ENCODE data around the gene PTPRE. TPM values are rescaled to one million over a fixed set of nuclear protein-coding genes. Genes with fewer than 3 reads are reported as not detected.

PTPRE gene
- total and polyA plus RNA-seq, 4 donors = 1.5 to 12.5 (median 3.7) TPM

DNA sequence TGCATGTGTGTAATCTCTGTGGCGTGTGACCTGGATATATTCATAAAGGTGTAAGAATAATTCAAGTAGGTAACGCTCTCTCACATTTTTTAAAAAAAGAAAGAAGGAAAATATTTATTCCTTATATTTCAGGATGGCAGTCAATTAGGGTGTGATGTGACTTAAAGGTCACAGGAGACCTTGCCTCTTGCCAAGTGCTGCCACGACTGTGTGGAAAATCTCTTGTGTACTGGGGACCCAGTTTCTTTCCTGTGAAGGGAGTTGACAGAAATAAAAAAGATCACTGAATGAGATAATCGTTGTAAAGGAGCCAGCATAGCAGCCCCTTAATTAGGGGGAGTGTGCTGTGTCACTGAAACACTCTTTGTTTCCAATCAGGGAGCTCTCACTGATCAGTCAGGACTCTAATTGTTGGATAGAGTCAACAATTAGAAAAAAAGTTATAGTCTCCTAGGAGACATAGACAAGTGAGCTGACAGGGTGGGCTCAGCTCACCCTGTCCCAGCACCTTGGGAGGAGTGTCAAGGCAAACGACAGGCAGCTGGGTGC, 31.1 kb downstream of the PTPRE start:
- Histone ChIP-seq H3K4me1 (ENCODE audit: control insufficient read depth in 4 of 4, insufficient read depth in 4 of 4, low read length in 3 of 4) (no peaks in the 10 kb centered on the region), H3K36me3 (ENCODE audit: control insufficient read depth in 4 of 4, insufficient read depth in 3 of 4, low read depth in 1 of 4, low read length in 3 of 4) (no peaks in the 10 kb centered on the region), H3K27me3 (ENCODE audit: control insufficient read depth in 4 of 4, insufficient read depth in 4 of 4, low read length in 3 of 4) (peaks cover 0 to 3% (median 0%) of the 10 kb centered on the region in 4 donors), H3K9ac (ENCODE audit: low read depth in 1 of 2, low read length in 2 of 2) (no peak overlapping the region), H3K27ac (ENCODE audit: low read depth in 1 of 2, low read length in 2 of 2) (no peak overlapping the region), H3K4me3 (ENCODE audit: low read depth in 1 of 3, low read length in 3 of 3) (no peak overlapping the region), H3K9me3 (ENCODE audit: control insufficient read depth in 4 of 4, low read length in 3 of 4) (no peaks in the 10 kb centered on the region)
- 64% methylated on average over 5 of the region's 5 CpGs for WGBS
- TF ChIP-seq, protein P1, sequence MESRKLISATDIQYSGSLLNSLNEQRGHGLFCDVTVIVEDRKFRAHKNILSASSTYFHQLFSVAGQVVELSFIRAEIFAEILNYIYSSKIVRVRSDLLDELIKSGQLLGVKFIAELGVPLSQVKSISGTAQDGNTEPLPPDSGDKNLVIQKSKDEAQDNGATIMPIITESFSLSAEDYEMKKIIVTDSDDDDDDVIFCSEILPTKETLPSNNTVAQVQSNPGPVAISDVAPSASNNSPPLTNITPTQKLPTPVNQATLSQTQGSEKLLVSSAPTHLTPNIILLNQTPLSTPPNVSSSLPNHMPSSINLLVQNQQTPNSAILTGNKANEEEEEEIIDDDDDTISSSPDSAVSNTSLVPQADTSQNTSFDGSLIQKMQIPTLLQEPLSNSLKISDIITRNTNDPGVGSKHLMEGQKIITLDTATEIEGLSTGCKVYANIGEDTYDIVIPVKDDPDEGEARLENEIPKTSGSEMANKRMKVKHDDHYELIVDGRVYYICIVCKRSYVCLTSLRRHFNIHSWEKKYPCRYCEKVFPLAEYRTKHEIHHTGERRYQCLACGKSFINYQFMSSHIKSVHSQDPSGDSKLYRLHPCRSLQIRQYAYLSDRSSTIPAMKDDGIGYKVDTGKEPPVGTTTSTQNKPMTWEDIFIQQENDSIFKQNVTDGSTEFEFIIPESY (IDR thresholded peaks at IDR 0.05) = no peak
- TF ChIP-seq EGR1 (IDR thresholded peaks at IDR 0.05; ENCODE audit: low read depth in 2 of 2) (no peak), GABPA (IDR thresholded peaks at IDR 0.05 in 1 of 2, conservative IDR thresholded peaks at IDR 0.05 in 1 of 2) (no peak), FOXA1 (IDR thresholded peaks at IDR 0.05) (no peak)
- DNase-seq (ENCODE audit: low spot score) = no peak

DNA sequence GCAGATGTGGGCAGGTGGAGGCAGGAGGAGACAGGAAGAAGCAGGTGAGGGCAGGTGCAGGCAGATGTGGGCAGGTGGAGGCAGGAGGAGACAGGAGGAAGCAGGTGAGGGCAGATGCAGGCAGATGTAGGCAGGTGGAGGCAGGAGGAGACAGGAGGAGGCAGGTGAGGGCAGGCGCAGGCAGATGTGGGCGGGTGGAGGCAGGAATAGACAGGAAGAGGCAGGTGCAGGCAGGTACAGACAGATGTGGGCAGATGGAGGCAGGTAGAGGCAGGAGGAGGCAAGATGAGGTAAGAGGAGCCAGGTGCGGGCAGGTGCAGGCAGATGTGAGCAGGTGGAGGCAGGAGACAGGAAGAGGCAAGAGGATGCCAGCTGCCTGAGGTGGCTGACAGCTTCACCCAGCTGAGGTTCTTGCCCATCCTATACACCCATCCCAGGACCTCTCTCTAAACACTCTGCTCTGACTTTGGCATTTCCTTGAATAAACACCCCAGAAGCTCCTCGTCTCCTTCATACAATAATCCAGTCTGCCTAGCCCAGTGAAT, 33.0 kb downstream of the PTPRE start:
- Histone ChIP-seq H3K27ac (ENCODE audit: low read depth in 1 of 2, low read length in 2 of 2) (no peak overlapping the region), H3K4me3 (ENCODE audit: low read depth in 1 of 3, low read length in 3 of 3) (no peak overlapping the region), H3K27me3 (ENCODE audit: control insufficient read depth in 4 of 4, insufficient read depth in 4 of 4, low read length in 3 of 4) (peaks cover 0 to 3% (median 0%) of the 10 kb centered on the region in 4 donors), H3K4me1 (ENCODE audit: control insufficient read depth in 4 of 4, insufficient read depth in 4 of 4, low read length in 3 of 4) (no peaks in the 10 kb centered on the region), H3K36me3 (ENCODE audit: control insufficient read depth in 4 of 4, insufficient read depth in 3 of 4, low read depth in 1 of 4, low read length in 3 of 4) (no peaks in the 10 kb centered on the region), H3K9ac (ENCODE audit: low read depth in 1 of 2, low read length in 2 of 2) (no peak overlapping the region), H3K9me3 (ENCODE audit: control insufficient read depth in 4 of 4, low read length in 3 of 4) (no peaks in the 10 kb centered on the region)
- no peak for DNase-seq (ENCODE audit: low spot score)
- WGBS = 84% methylated on average over 4 of the region's 4 CpGs
- TF ChIP-seq SP1 (IDR thresholded peaks at IDR 0.05) (no peak), HNF4A (conservative IDR thresholded peaks at IDR 0.05) (no peak)
- TF ChIP-seq, protein P2, sequence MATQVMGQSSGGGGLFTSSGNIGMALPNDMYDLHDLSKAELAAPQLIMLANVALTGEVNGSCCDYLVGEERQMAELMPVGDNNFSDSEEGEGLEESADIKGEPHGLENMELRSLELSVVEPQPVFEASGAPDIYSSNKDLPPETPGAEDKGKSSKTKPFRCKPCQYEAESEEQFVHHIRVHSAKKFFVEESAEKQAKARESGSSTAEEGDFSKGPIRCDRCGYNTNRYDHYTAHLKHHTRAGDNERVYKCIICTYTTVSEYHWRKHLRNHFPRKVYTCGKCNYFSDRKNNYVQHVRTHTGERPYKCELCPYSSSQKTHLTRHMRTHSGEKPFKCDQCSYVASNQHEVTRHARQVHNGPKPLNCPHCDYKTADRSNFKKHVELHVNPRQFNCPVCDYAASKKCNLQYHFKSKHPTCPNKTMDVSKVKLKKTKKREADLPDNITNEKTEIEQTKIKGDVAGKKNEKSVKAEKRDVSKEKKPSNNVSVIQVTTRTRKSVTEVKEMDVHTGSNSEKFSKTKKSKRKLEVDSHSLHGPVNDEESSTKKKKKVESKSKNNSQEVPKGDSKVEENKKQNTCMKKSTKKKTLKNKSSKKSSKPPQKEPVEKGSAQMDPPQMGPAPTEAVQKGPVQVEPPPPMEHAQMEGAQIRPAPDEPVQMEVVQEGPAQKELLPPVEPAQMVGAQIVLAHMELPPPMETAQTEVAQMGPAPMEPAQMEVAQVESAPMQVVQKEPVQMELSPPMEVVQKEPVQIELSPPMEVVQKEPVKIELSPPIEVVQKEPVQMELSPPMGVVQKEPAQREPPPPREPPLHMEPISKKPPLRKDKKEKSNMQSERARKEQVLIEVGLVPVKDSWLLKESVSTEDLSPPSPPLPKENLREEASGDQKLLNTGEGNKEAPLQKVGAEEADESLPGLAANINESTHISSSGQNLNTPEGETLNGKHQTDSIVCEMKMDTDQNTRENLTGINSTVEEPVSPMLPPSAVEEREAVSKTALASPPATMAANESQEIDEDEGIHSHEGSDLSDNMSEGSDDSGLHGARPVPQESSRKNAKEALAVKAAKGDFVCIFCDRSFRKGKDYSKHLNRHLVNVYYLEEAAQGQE (IDR thresholded peaks at IDR 0.05) = no peak

DNA sequence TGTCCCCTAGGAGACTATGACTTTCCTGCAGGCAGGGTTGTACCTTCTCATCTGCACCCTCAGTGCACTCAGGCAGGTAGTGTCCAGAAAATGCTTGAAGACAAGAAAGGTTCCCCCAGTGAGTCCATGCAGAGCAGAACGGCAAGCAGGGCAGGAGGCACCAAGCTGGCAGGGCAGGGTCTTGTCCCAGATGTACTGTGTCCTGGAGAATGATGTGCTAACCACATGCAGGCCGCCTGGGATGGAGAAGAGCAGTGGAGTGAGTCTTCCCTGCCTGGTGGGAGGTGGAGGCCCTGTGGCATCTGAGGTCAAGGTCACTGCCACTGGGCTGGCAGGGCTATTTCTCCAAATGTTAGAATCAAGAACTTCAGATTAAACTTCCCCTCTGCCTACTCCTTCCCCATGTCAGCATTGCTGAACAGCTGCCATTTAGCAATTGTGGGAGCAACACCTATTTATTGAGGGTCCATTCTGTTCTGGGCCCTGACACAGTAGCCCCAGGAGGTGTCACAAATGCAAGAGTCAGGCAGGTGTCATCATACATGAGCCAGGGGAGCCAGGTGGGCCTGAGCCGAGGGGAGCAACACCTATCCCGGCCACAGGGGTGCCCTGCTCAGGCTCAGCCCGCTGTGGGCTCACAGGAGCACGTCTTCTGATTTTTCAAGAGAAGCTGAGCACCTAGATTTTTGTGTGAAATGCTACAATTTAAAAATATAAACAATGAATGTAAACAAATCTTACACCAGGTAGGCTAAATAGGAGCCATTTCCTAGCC, 34.1 kb downstream of the PTPRE start:
- 90% methylated on average over 6 of the region's 6 CpGs for WGBS
- Histone ChIP-seq H3K36me3 (ENCODE audit: control insufficient read depth in 4 of 4, insufficient read depth in 3 of 4, low read depth in 1 of 4, low read length in 3 of 4) (no peaks in the 10 kb centered on the region), H3K27ac (ENCODE audit: low read depth in 1 of 2, low read length in 2 of 2) (no peak overlapping the region), H3K9ac (ENCODE audit: low read depth in 1 of 2, low read length in 2 of 2) (no peak overlapping the region), H3K27me3 (ENCODE audit: control insufficient read depth in 4 of 4, insufficient read depth in 4 of 4, low read length in 3 of 4) (peaks cover 0 to 3% (median 0%) of the 10 kb centered on the region in 4 donors), H3K4me3 (ENCODE audit: low read depth in 1 of 3, low read length in 3 of 3) (no peak overlapping the region), H3K4me1 (ENCODE audit: control insufficient read depth in 4 of 4, insufficient read depth in 4 of 4, low read length in 3 of 4) (no peaks in the 10 kb centered on the region), H3K9me3 (ENCODE audit: control insufficient read depth in 4 of 4, low read length in 3 of 4) (no peaks in the 10 kb centered on the region)
- no peak for TF ChIP-seq JUND (IDR thresholded peaks at IDR 0.05)
- TF ChIP-seq EGR1 (IDR thresholded peaks at IDR 0.05; ENCODE audit: low read depth in 2 of 2) = no peak
- TF ChIP-seq GABPA (IDR thresholded peaks at IDR 0.05 in 1 of 2, conservative IDR thresholded peaks at IDR 0.05 in 1 of 2) = no peak
- TF ChIP-seq FOXA2 (IDR thresholded peaks at IDR 0.05) = no peak
- DNase-seq (ENCODE audit: low spot score) = no peak

All from liver (tissue), 9 donors.